SK-N-SH treated with all-trans-retinoic acid at 6 μM for 48 hours (cell line): Measurements from ENCODE around the gene TRMT61A.
"Not testable (repeated sequence)": the region's sequence is repeated elsewhere in the genome, so short reads cannot be mapped to it uniquely, and the experiment has no call there.

Experiments used
- ATAC-seq: fragments of 200-7000 bp; cut with Tn5 transposase; 3 replicates; pipeline ENCODE4 v1.9.1; 2020; ENCODE audit warnings: mild to moderate bottlenecking, moderate library complexity
- ARNTL ChIP-seq: fragments of 450-650 bp; formaldehyde crosslinking; IDR thresholded peaks from 2 replicates; pipeline ENCODE4 v1.5.0; 2020; ENCODE audit warnings: low read depth, mild to moderate bottlenecking, moderate library complexity, borderline replicate concordance
- CREB5 ChIP-seq: fragments of 250-450 bp; sonication (Bioruptor Pico); IDR thresholded peaks from 2 replicates; pipeline ENCODE4 v1.5.1; 2020; ENCODE audit warnings: low read depth, mild to moderate bottlenecking, moderate library complexity
- CSDC2 ChIP-seq: fragments of 250-450 bp; sonication (Bioruptor Pico); IDR thresholded peaks from 2 replicates; pipeline ENCODE4 v1.5.0; 2020; ENCODE audit warnings: mild to moderate bottlenecking, moderate library complexity
- CSRNP3 ChIP-seq: fragments of 250-450 bp; sonication (Bioruptor Pico); IDR thresholded peaks from 2 replicates; pipeline ENCODE4 v1.5.1; 2021; ENCODE audit warnings: mild to moderate bottlenecking, moderate library complexity
- ESRRG ChIP-seq: fragments of 250-450 bp; sonication (Bioruptor Pico); IDR thresholded peaks from 2 replicates; pipeline ENCODE4 v1.6.1; 2021; ENCODE audit warnings: mild to moderate bottlenecking
- GLIS3 ChIP-seq: fragments of 250-450 bp; sonication (Bioruptor Pico); IDR thresholded peaks from 2 replicates; pipeline ENCODE4 v1.5.0; 2020; ENCODE audit warnings: mild to moderate bottlenecking, moderate library complexity
- ISL1 ChIP-seq: fragments of 250-450 bp; sonication (Bioruptor Pico); IDR thresholded peaks from 2 replicates; pipeline ENCODE4 v2.1.2; 2022; ENCODE audit warnings: mild to moderate bottlenecking, moderate library complexity
- OSR1 ChIP-seq: fragments of 250-450 bp; sonication (Bioruptor Pico); IDR thresholded peaks from 2 replicates; pipeline ENCODE4 v1.8.0; 2022; ENCODE audit warnings: moderate library complexity, mild to moderate bottlenecking, inconsistent platforms
- PATZ1 ChIP-seq: fragments of 250-450 bp; sonication (Bioruptor Pico); IDR thresholded peaks from 2 replicates; pipeline ENCODE4 v1.8.0; 2020; ENCODE audit warnings: mild to moderate bottlenecking, moderate library complexity, borderline replicate concordance
- RARB ChIP-seq: fragments of 250-450 bp; sonication (Bioruptor Pico); IDR thresholded peaks from 2 replicates; pipeline ENCODE4 v1.8.0; 2021; ENCODE audit warnings: mild to moderate bottlenecking, moderate library complexity
- SNAI2 ChIP-seq: fragments of 250-450 bp; sonication (Bioruptor Pico); IDR thresholded peaks from 2 replicates; pipeline ENCODE4 v1.5.0; 2020; ENCODE audit warnings: mild to moderate bottlenecking, moderate library complexity
- TOX ChIP-seq: fragments of 250-450 bp; sonication (Bioruptor Pico); IDR thresholded peaks from 2 replicates; pipeline ENCODE4 v1.8.0; 2021; ENCODE audit warnings: mild to moderate bottlenecking, moderate library complexity, borderline replicate concordance
- TSHZ2 ChIP-seq: fragments of 250-450 bp; sonication (Bioruptor Pico); IDR thresholded peaks from 2 replicates; pipeline ENCODE4 v1.5.0; 2020; ENCODE audit warnings: mild to moderate bottlenecking, moderate library complexity
- ZC3H10 ChIP-seq: fragments of 250-450 bp; sonication (Bioruptor Pico); IDR thresholded peaks from 2 replicates; pipeline ENCODE4 v1.5.1; 2021; ENCODE audit warnings: mild to moderate bottlenecking, moderate library complexity
- ZFP3 ChIP-seq: fragments of 250-450 bp; sonication (Bioruptor Pico); IDR thresholded peaks from 2 replicates; pipeline ENCODE4 v1.5.0; 2020; ENCODE audit warnings: mild to moderate bottlenecking, moderate library complexity
- ZFP30 ChIP-seq: fragments of 450-650 bp; formaldehyde crosslinking; IDR thresholded peaks from 2 replicates; pipeline ENCODE4 v1.5.0; 2022; ENCODE audit warnings: mild to moderate bottlenecking, moderate library complexity
- ZNF565 ChIP-seq: fragments of 450-650 bp; formaldehyde crosslinking; conservative IDR thresholded peaks from 2 replicates; pipeline ENCODE4 v1.5.0; 2020; ENCODE audit warnings: low read depth, mild to moderate bottlenecking, moderate library complexity

TRMT61A gene

GRCh38 chr14:103509864-103510723 lies 18.9 kb upstream of the TRMT61A start:
- TF ChIP-seq TSHZ2 = no peak
- TF ChIP-seq, all 23 proteins: peak for 0
- ATAC-seq = no peak

- TF ChIP-seq ESRRG (CRISPR knock-in tag) (no peak), RARB (CRISPR knock-in tag) (no peak), CSDC2 (CRISPR knock-in tag) (no peak), TSHZ2 (no peak), ZC3H10 (CRISPR knock-in tag) (no peak), TOX (CRISPR knock-in tag) (no peak), ISL1 (CRISPR knock-in tag) (no peak), ZFP3 (CRISPR knock-in tag) (no peak), ARNTL (CRISPR knock-in tag) (no peak), OSR1 (CRISPR knock-in tag) (no peak), PATZ1 (no peak), CSRNP3 (CRISPR knock-in tag) (no peak), CREB5 (CRISPR knock-in tag) (no peak), ZNF565 (CRISPR knock-in tag) (no peak), GLIS3 (CRISPR knock-in tag) (no peak), ZFP30 (CRISPR knock-in tag) (no peak), SNAI2 (no peak)
- no peak for ATAC-seq
Measured at GRCh38 chr14:103510724-103511693, 18.0 kb upstream of the TRMT61A start.

- not testable (repeated sequence) for ATAC-seq
Measured at GRCh38 chr14:103512180-103512579, 16.8 kb upstream of the TRMT61A start.
